Astrocyte of the spinal cord (primary cell): Measurements from ENCODE around the gene NRXN3.

Experiments used
- DNase-seq: peaks from one replicate; pipeline ENCODE4 v3.0.0; 2011; ENCODE audit warnings: low read depth, low spot score
- H3K4me3 ChIP-seq: 2 replicates; pipeline ENCODE4 v1.5.1; 2011; ENCODE audit warnings: low read depth, mild to moderate bottlenecking, low read length, moderate library complexity
- CTCF ChIP-seq: IDR thresholded peaks from 2 replicates; pipeline ENCODE4 v1.5.1; 2012; ENCODE audit warnings: low read depth, mild to moderate bottlenecking, low read length, inconsistent platforms
- in situ Hi-C: cut with HindIII; loops from 2 replicates; pipeline ENCODE4 v1.10.0; 2017; ENCODE audit warnings: low sequenced_read_pairs

The NRXN3 gene

GRCh38 chr14:79552778-79553177 lies 1382.6 kb downstream of the NRXN3 start:
- TF ChIP-seq CTCF = no peak
- H3K4me3 ChIP-seq = no peak overlapping the region
- in situ Hi-C loops = no loop called here
- DNase-seq = no peak

- DNase-seq = no peak
- no peak for TF ChIP-seq CTCF
- no peak overlapping the region for H3K4me3 ChIP-seq
- in situ Hi-C loops = no loop called here
Measured at GRCh38 chr14:79554816-79555215, 1384.6 kb downstream of the NRXN3 start.

GRCh38 chr14:79555429-79555828 lies 1385.3 kb downstream of the NRXN3 start:
- DNase-seq = no peak
- no peak overlapping the region for H3K4me3 ChIP-seq
- TF ChIP-seq CTCF = no peak
- in situ Hi-C loops = no loop called here

- in situ Hi-C loops = no loop called here
- DNase-seq = no peak
Measured at GRCh38 chr14:79557309-79557708, 1387.1 kb downstream of the NRXN3 start.

GRCh38 chr14:79562185-79562584 lies 1392.0 kb downstream of the NRXN3 start:
- TF ChIP-seq CTCF = no peak
- in situ Hi-C loops = no loop called here

More at GRCh38 chr14:79557309-79557708, 1387.1 kb downstream of the NRXN3 start:
- TF ChIP-seq CTCF = no peak
- no peak overlapping the region for H3K4me3 ChIP-seq

GRCh38 chr14:79564371-79564770 lies 1394.2 kb downstream of the NRXN3 start:
- in situ Hi-C loops = no loop called here
- H3K4me3 ChIP-seq = no peak overlapping the region
- DNase-seq = no peak
- no peak for TF ChIP-seq CTCF

More at GRCh38 chr14:79562185-79562584, 1392.0 kb downstream of the NRXN3 start:
- DNase-seq = no peak
- H3K4me3 ChIP-seq = no peak overlapping the region

- H3K4me3 ChIP-seq = no peak overlapping the region
- DNase-seq = no peak
- in situ Hi-C loops = no loop called here
- no peak for TF ChIP-seq CTCF
Measured at GRCh38 chr14:79567306-79567705, 1397.1 kb downstream of the NRXN3 start.
